Thoracic aorta (tissue), 2 donors: ENCODE data around the gene EPHA10. TPM values are rescaled to one million over a fixed set of nuclear protein-coding genes. Genes with fewer than 3 reads are reported as not detected.
A peak's percentile ranks its signal among the peaks of the same experiment; 100 is the strongest.

Experiments
- ATAC-seq: fragments of 150-250 bp; one replicate; pipeline ENCODE4 v1.8.0; 2017; ENCODE audit warnings: low read depth; ENCODE audit not compliant: insufficient number of reproducible peaks, low FRiP score
- DNase-seq: peaks from one replicate; pipeline ENCODE4 v3.0.0-alpha.2; 2020; ENCODE audit warnings: low spot score
- H3K27ac ChIP-seq, 2 donors: fragments of 200-600 bp; sonication (generic); 1 replicate in 1 of 2; 2 replicates in 1 of 2; pipeline ENCODE4 v1.5.1; 2016; ENCODE audit warnings: mild to moderate bottlenecking in 2 of 2, moderate library complexity in 2 of 2
- H3K27me3 ChIP-seq: fragments of 200-600 bp; sonication (generic); replicated peaks from 2 replicates; pipeline ENCODE4 v1.6.0; 2016; ENCODE audit warnings: mild to moderate bottlenecking; ENCODE audit not compliant: insufficient read depth
- H3K36me3 ChIP-seq: fragments of 200-600 bp; sonication (generic); one replicate; pipeline ENCODE4 v1.5.1; 2016
- H3K4me1 ChIP-seq, 2 donors: fragments of 200-600 bp; sonication (generic); 1 replicate in 1 of 2; 2 replicates in 1 of 2; pipeline versions ENCODE4 v1.5.1 to v1.6.0; 2016; ENCODE audit warnings: low read depth in 2 of 2, mild to moderate bottlenecking in 1 of 2; ENCODE audit not compliant: control insufficient read depth in 1 of 2
- H3K4me3 ChIP-seq: fragments of 200-600 bp; sonication (generic); 2 replicates; pipeline ENCODE4 v1.5.1; 2016; ENCODE audit warnings: mild to moderate bottlenecking
- H3K9me3 ChIP-seq: fragments of 200-600 bp; sonication (generic); 2 replicates; pipeline ENCODE4 v1.5.1; 2016
- total RNA-seq, 2 donors: library from RNA; depleted of rRNA; stranded (reverse); fragments of >200 nt; gene quantifications; one replicate each; pipeline versions ENCODE4 v1.1.0 to v1.2.3, GENCODE V29; 2016
- TF ChIP-seq, protein P1 (sequence below): fragments of 200-600 bp; sonication (generic); IDR thresholded peaks from one replicate; pipeline ENCODE4 v1.5.1; 2019; ENCODE audit warnings: antibody characterized with exemption

Gene EPHA10
- total RNA-seq, 2 donors from 2014 or later: not detected

DNA sequence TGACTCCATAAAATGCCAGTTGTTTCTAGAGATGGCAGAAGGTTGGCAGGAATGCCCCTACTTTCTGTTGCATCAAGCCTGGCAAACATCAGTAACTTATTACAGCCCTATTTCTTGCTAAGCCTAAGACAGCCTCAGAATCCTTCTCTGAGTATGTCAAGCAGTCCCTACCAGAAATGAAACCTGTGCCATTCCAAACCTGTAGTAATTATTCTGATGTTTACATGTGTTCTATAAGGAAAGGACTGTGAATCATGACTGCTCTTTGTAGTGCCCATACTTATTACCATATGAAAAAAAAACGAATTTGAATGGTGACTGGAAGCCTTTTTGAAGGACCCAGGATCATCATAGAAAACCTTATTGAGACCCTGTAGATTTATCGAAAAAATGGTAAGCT is 67.2 kb downstream of the EPHA10 start:
- H3K4me1 ChIP-seq: peaks cover 0 to 2% of the 10 kb centered on the region in 2 donors
- H3K27ac ChIP-seq: no peak overlapping the region
- TF ChIP-seq, protein P1, sequence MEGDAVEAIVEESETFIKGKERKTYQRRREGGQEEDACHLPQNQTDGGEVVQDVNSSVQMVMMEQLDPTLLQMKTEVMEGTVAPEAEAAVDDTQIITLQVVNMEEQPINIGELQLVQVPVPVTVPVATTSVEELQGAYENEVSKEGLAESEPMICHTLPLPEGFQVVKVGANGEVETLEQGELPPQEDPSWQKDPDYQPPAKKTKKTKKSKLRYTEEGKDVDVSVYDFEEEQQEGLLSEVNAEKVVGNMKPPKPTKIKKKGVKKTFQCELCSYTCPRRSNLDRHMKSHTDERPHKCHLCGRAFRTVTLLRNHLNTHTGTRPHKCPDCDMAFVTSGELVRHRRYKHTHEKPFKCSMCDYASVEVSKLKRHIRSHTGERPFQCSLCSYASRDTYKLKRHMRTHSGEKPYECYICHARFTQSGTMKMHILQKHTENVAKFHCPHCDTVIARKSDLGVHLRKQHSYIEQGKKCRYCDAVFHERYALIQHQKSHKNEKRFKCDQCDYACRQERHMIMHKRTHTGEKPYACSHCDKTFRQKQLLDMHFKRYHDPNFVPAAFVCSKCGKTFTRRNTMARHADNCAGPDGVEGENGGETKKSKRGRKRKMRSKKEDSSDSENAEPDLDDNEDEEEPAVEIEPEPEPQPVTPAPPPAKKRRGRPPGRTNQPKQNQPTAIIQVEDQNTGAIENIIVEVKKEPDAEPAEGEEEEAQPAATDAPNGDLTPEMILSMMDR: no peak
- no peaks in the 10 kb centered on the region for H3K36me3 ChIP-seq
- H3K9me3 ChIP-seq: no peaks in the 10 kb centered on the region
- no peak for DNase-seq
- no peaks in the 10 kb centered on the region for H3K27me3 ChIP-seq
- ATAC-seq: no peak
- no peak overlapping the region for H3K4me3 ChIP-seq

DNA sequence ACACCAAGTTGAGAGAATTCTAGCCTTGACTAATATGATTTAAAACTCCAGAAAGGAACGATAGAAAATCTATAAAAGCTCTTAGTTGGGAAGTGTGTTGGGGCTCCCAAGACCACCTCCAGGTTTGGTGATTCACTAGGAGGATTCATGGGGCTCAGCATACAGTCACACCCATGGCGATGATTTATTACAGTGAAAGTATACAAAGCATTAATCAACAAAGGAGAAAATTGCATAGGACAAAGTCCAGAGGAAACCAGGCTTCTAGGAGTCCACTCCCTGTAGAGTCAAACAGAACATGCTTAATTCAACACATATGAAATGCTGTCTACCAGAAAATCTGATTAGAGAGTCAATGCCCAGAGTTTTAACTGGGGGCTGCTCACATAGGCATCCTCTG is 67.8 kb downstream of the EPHA10 start:
- TF ChIP-seq, protein P1: no peak
- H3K36me3 ChIP-seq: no peaks in the 10 kb centered on the region
- no peak for DNase-seq

DNA sequence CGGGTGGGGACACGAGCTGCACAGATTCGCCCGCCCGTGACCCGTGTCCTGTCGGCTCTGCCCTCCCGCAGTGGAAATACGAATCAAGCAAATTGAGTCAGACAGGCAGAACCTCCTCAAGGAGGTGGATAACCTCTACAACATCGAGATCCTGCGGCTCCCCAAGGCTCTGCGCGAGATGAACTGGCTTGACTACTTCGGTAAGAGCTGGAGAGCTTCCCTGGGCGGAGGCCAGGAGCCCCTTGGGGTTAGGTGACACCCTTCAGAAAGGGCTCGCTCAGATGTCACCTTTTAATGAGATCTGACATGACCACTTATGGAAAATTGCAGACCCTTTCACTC is 72.1 kb downstream of the EPHA10 start:
- no peaks in the 10 kb centered on the region for H3K9me3 ChIP-seq
- no peak overlapping the region for H3K27ac ChIP-seq
- H3K4me3 ChIP-seq: peak overlapping the region; percentile 96
- no peak for DNase-seq
- H3K36me3 ChIP-seq: no peaks in the 10 kb centered on the region
- ATAC-seq: no peak
- TF ChIP-seq, protein P1: no peak
- H3K27me3 ChIP-seq: no peaks in the 10 kb centered on the region
- peaks cover 16 to 27% of the 10 kb centered on the region in 2 donors for H3K4me1 ChIP-seq

More for the DNA sequence above, 67.8 kb downstream of the EPHA10 start:
- no peak overlapping the region for H3K27ac ChIP-seq
- no peak for ATAC-seq
- no peaks in the 10 kb centered on the region for H3K9me3 ChIP-seq
- H3K27me3 ChIP-seq: no peaks in the 10 kb centered on the region
- no peak overlapping the region for H3K4me3 ChIP-seq
- peaks cover 0 to 5% of the 10 kb centered on the region in 2 donors for H3K4me1 ChIP-seq

DNA sequence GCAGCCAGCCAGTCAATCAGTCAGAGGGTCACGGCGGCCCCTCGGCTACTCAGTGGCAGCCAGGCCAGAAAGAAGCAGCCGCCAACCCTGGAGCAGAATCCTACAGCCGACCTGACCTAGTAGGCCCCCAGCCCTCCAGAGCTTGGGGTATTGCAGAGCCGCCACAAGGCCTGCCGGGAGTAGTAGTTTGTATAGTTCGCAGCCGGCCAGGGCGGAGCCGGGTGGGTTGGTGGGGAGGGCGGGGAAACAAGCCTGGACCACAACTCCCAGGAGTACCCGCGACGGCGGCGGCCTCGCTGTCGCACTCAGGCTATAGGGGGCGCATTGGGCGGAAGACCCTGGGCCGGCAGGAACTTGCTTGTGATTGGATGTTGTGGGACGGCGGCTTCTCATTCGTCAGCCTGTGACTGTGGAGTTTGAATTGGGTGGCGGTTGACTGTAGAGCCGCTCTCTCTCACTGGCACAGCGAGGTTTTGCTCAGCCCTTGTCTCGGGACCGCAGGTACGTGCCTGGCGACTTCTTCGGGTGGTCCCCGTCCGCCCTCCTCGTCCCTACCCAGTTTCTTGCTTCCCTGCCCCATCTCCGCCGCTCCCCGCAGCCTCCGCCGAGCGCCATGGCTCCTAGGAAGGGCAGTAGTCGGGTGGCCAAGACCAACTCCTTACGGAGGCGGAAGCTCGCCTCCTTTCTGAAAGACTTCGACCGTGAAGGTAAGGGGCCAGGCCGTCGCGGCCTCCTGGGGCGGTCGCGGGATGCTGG is 72.7 kb downstream of the EPHA10 start, which contains the start of gene CDCA8:
TSS of gene CDCA8 (plus strand) at position 439 of the 756 bp plus-strand sequence. CDS start at position 614, 175 bp downstream.
- no peaks in the 10 kb centered on the region for H3K9me3 ChIP-seq
- H3K4me3 ChIP-seq: peak within 1 kb of the TSS; percentile 96
- TF ChIP-seq, protein P1: peak; percentile 38
- H3K36me3 ChIP-seq: no peaks in the 10 kb centered on the region
- ATAC-seq (peak; percentile 79), DNase-seq (peak; percentile 95)
- peaks cover 16 to 27% of the 10 kb centered on the region in 2 donors for H3K4me1 ChIP-seq
- no peaks in the 10 kb centered on the region for H3K27me3 ChIP-seq
- H3K27ac ChIP-seq: peak within 1 kb of the TSS; percentile 87 to 90

DNA sequence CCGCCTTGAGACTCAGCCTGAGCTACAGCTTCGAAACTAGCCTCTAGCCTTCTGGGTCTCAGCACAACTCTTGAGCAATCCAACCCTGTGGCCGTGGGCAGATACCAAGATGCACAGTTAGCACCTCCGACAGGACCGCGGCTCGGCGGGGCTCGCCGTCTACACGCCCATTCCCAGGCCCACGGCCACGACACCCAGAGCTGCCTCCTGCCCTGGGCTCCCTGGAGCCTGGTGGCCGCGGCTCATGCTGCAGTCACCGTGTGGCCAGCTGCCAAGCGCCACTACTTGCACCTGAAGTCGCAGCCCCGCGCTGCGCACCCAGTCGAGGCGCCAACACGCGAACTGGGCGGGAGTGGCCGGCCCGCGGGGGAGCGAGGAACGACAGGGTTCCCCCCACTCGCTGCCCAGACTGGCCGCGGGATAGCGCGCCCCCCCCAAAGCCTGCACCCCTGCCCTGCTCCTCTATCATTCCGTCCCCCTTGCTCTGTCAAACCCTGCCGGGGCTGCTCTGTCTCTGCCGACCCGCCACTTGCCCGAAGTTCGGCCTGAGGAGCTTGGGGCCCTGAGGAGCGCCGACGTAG is 73.3 kb downstream of the EPHA10 start:
- Histone ChIP-seq H3K27me3 (no peaks in the 10 kb centered on the region), H3K27ac (peak overlapping the region; percentile 87 to 90), H3K4me1 (peaks cover 16 to 27% of the 10 kb centered on the region in 2 donors), H3K4me3 (peak overlapping the region; percentile 96), H3K36me3 (no peaks in the 10 kb centered on the region), H3K9me3 (no peaks in the 10 kb centered on the region)
- ATAC-seq (no peak), DNase-seq (no peak)
- TF ChIP-seq, protein P1: no peak
